Aorta (tissue), 5 donors: Measurements from ENCODE around the gene JPT2. TPM values are rescaled to one million over a fixed set of nuclear protein-coding genes. Genes with fewer than 3 reads are reported as not detected.

Experiments used
- ATAC-seq: fragments of 200-7000 bp; cut with Tn5 transposase; one replicate; pipeline ENCODE4 v1.9.1; 2022; ENCODE audit warnings: moderate library complexity; ENCODE audit not compliant: low FRiP score
- DNase-seq, 2 donors: peaks; one replicate each; pipeline ENCODE4 v3.0.0-alpha.2; 2020
- H3K27ac ChIP-seq, 2 donors: one replicate each; pipeline ENCODE4 v1.5.1; 2013; ENCODE audit warnings: low read length in 2 of 2, mild to moderate bottlenecking in 2 of 2, moderate library complexity in 2 of 2, control low read depth in 1 of 2, inconsistent platforms in 1 of 2, low read depth in 1 of 2
- H3K27me3 ChIP-seq, 2 donors: one replicate each; pipeline ENCODE4 v1.6.1; 2013; ENCODE audit warnings: control low read depth in 1 of 2, low read length in 1 of 2, mild to moderate bottlenecking in 1 of 2, moderate library complexity in 1 of 2; ENCODE audit not compliant: insufficient read depth in 2 of 2, control insufficient read depth in 1 of 2
- H3K36me3 ChIP-seq, 2 donors: one replicate each; pipeline ENCODE4 v1.6.1; 2013; ENCODE audit warnings: control low read depth in 1 of 2, low read length in 1 of 2, mild to moderate bottlenecking in 1 of 2; ENCODE audit not compliant: insufficient read depth in 2 of 2, control insufficient read depth in 1 of 2
- H3K4me1 ChIP-seq, 2 donors: one replicate each; pipeline ENCODE4 v1.6.1; 2013; ENCODE audit warnings: low read length in 2 of 2, control low read depth in 1 of 2, mild to moderate bottlenecking in 1 of 2, moderate library complexity in 1 of 2; ENCODE audit not compliant: insufficient read depth in 2 of 2, control insufficient read depth in 1 of 2
- H3K4me3 ChIP-seq, 2 donors: one replicate each; pipeline ENCODE4 v1.5.1; 2013; ENCODE audit warnings: low read length in 2 of 2, control low read depth in 1 of 2, mild to moderate bottlenecking in 1 of 2
- H3K9me3 ChIP-seq: one replicate; pipeline ENCODE4 v1.6.1; 2013; ENCODE audit warnings: mild to moderate bottlenecking, low read length; ENCODE audit not compliant: control insufficient read depth
- WGBS, 2 donors: extraction: QIAGEN DNeasy Blood & Tissue Kit; methylation state at CpG; one replicate each; pipeline ENCODE4 v1.1.7; 2013; 5-methylcytosine and 5-hydroxymethylcytosine counted together
- intact Hi-C, 2 donors: fragments of 100-400 bp; cut with DNase I; formaldehyde crosslinking; loops; one replicate each; pipeline versions ENCODE4 v1.14.2 to v1.15.0; 2022
- long read RNA-seq, 2 donors: library from polyadenylated mRNA; unstranded; transcript quantifications; one replicate each; pipeline ENCODE4 v2.0.0, GENCODE V29; 2020 to 2021
- polyA plus RNA-seq, 2 donors: library from polyadenylated mRNA; stranded (reverse); fragments of 200-250 nt; gene quantifications; one replicate each; pipeline ENCODE4 v1.2.3, GENCODE V29; 2013
- total RNA-seq, 2 donors: library from RNA; stranded (reverse); fragmentation: NEBNext Ultra II Directional; extraction: Animal tissue kit (Norgen Biotek cat#: 25700); gene quantifications; one replicate each; pipeline ENCODE4 v1.2.1, GENCODE V29; 2021
- donor health status: healthy with polysubstance abuse.
- donor health status: Bipolar disorder and iron deficiency.
- donor health status: DM: no; HTN: no; CAD: no.
- donor health status: DM: no; HTN: no; CAD: no.
- donor health status: DM: yes; HTN: yes; CAD: no.

JPT2 gene, protein sequence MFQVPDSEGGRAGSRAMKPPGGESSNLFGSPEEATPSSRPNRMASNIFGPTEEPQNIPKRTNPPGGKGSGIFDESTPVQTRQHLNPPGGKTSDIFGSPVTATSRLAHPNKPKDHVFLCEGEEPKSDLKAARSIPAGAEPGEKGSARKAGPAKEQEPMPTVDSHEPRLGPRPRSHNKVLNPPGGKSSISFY
- total RNA-seq (10 to 100 TPM; 28.3 to 30.8 TPM), polyA plus RNA-seq (10 to 100 TPM; 14.2 to 15.7 TPM)
- long read RNA-seq, donor 1, partial matches to known transcripts: 1 of 9 reads
- long read RNA-seq, donor 1, other reads (novel, unspliced or antisense): 8 of 9 reads
- long read RNA-seq, donor 2, partial matches to known transcripts: 1 of 6 reads
- long read RNA-seq, donor 2, other reads (novel, unspliced or antisense): 2 of 6 reads

DNA sequence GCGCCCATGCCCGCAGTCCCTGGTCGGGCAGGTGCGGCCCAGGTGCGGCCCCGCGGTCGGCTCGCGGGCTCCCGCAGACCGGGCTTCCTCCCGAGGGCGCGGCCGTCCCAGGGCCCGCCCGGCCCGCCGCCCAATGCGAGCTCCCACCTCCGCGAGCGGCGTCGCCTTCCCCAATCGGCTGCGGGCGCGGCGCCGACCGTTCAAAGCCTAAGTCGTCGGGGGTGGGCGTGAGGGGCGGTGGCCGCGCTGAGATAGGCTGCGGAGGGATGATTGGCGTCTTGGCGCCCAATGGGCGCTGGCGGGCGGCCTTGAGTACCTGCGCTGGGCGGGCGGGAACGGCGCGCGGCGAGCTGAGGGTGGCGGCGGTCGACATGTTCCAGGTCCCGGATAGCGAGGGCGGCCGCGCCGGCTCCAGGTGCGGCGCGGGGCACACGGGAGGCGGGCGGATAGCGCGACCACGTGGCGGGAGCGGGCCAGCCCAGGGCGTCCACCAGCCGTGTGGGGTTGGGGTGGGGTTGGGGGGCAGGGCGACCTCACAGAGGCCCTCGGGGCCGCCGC lies at the start of gene JPT2:
TSS of gene JPT2 (plus strand) at position 338 of the 558 bp plus-strand sequence. CDS start at position 372, 34 bp downstream.
- peak; percentile 97 to 98 for DNase-seq
- Histone ChIP-seq H3K4me1 (no peaks in the 10 kb centered on the region), H3K9me3 (no peaks in the 10 kb centered on the region), H3K4me3 (peak within 1 kb of the TSS; percentile 64 to 67), H3K27me3 (no peaks in the 10 kb centered on the region), H3K27ac (no peak within 1 kb of the TSS), H3K36me3 (peaks cover 0 to 4% of the 10 kb centered on the region in 2 donors)
- 0% methylated on average over 63 to 79 of the region's 79 CpGs for WGBS, 2 donors
- intact Hi-C loops: loop anchor here in 1 of 2 donors (10.0 kb wide), 1 partner anchor 63 kb away; the partner anchor contains the start of genes CRAMP1 and IFT140
- peak; percentile 96 for ATAC-seq

DNA sequence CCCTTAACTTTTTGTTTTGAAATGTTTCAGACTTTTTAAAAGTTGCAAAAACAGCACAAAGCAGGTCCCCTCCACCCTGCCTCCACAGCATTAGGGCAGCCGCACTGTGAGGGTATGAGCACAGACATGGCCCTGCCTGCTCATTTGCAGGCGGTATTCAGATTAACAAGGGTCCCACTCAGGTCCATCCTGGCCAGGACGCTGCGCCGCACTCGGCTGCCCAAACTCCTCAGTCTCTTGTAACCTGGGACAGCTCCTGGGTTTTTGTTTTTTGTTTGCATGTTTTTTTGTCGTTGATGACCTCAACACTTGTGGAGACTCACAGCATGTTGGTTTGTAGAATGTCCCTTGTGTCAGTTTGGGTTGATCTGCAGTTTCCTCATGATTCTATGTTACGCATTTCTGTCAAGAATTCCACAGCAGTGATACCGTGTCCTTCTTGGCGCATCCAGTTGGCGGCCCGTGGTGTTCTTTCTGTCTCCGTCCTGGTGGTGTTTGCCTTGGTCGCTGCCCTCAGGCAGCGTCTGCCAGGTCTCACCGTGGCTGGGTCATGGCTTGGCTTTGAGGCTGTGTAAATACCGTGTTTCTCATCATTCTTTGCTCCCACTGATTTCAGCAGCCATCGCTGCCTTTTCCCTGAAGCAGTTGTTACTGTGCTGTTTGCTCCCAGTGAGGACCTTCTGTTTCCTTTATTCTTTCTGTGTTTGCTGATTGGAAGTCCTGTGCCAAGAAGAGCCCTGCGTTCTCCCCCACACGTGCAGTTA lies 47.4 kb upstream of the JPT2 start:
- no peaks in the 10 kb centered on the region for H3K4me1 ChIP-seq
- no peak overlapping the region for H3K27ac ChIP-seq
- peaks cover 0 to 2% of the 10 kb centered on the region in 2 donors for H3K36me3 ChIP-seq
- H3K9me3 ChIP-seq: no peaks in the 10 kb centered on the region
- ATAC-seq (no peak), DNase-seq (no peak)
- intact Hi-C loops: no loop called here
- 77 to 79% methylated on average over 20 of the region's 20 CpGs for WGBS, 2 donors
- no peaks in the 10 kb centered on the region for H3K27me3 ChIP-seq
- no peak overlapping the region for H3K4me3 ChIP-seq

DNA sequence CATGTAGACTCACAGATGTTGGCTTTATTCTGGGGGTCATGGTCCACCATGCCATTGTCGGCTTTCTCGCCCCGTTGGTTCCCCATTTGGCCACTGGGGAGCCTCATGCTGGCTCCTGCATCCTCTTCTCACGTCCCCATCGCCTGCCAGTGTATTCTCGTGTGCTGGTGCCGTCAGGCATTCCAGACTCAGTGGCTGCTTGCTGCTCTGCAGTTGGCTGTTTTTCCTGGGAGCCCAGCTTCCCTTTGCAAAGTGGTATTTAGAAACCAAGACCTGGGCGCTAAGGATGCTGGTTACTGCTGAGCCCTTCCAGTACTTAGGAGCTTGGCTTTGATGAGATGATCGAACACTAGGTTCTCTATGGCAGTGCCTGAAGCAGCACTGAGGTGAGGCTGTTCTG lies 46.8 kb upstream of the JPT2 start:
- ATAC-seq (no peak), DNase-seq (no peak)
- intact Hi-C loops: no loop called here
- H3K27ac ChIP-seq: no peak overlapping the region
- H3K4me1 ChIP-seq: no peaks in the 10 kb centered on the region
- H3K4me3 ChIP-seq: no peak overlapping the region
- 79 to 82% methylated on average over 9 of the region's 9 CpGs for WGBS, 2 donors
- no peaks in the 10 kb centered on the region for H3K9me3 ChIP-seq
- no peaks in the 10 kb centered on the region for H3K27me3 ChIP-seq
- H3K36me3 ChIP-seq: peaks cover 0 to 2% of the 10 kb centered on the region in 2 donors

DNA sequence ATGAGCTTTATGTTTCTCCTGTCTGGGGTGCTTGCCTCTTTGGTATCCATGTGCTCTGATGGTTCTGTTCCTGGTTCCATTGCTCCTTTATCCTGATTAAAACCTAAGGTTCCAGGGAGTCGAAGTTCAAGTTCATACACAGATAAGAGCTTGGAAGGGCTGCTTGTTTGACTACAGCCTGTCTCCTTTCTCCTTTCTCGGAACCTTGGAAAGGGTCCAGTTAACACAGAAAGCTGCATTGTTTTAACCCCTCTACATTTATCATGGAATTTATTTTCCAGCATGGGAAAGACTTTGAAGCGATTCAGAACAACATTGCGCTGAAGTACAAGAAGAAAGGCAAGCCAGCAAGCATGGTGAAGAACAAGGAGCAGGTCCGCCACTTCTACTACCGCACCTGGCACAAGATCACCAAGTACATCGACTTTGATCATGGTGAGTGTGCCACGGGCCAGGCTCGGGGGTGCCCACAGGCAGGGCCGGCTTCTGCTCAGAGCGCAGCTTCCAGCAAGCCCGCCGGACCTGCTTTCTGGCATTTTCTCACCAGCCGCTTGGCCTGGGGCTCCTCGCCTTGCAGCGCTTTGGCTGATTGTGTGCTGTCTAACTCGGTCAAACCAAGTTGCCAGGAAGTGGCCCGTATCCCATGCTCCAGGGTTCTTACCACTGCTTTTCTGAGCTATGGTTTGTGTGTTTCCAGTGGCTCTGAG lies 46.0 kb upstream of the JPT2 start:
- WGBS, 2 donors: 80 to 82% methylated on average over 18 of the region's 18 CpGs
- Histone ChIP-seq H3K4me1 (no peaks in the 10 kb centered on the region), H3K27me3 (no peaks in the 10 kb centered on the region), H3K36me3 (peaks cover 0 to 2% of the 10 kb centered on the region in 2 donors), H3K27ac (no peak overlapping the region), H3K4me3 (no peak overlapping the region), H3K9me3 (no peaks in the 10 kb centered on the region)
- intact Hi-C loops: no loop called here
- no peak for ATAC-seq
- DNase-seq: no peak

DNA sequence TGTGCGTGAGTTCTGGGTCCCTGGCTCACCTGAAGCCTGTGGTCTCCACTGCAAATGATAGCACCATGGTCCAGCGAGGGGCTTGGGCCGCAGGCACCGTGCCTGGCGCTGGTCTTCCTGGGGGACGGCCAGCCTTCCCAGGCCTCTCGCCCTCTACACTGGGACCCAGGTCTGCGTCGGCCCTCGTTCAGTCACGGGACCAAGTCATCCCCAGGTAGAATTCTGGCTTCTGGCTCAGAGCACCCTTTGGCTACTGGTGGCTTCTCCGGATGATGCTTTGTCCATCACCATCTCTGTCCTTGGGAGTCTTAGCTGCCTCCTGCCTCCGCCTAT lies 45.5 kb upstream of the JPT2 start:
- DNase-seq (no peak), ATAC-seq (no peak)
- intact Hi-C loops: no loop called here
- Histone ChIP-seq H3K4me1 (no peaks in the 10 kb centered on the region), H3K27me3 (no peaks in the 10 kb centered on the region), H3K9me3 (no peaks in the 10 kb centered on the region), H3K36me3 (peaks cover 0 to 2% of the 10 kb centered on the region in 2 donors), H3K4me3 (no peak overlapping the region), H3K27ac (no peak overlapping the region)
- 93% methylated on average over 13 of the region's 13 CpGs for WGBS, 2 donors

DNA sequence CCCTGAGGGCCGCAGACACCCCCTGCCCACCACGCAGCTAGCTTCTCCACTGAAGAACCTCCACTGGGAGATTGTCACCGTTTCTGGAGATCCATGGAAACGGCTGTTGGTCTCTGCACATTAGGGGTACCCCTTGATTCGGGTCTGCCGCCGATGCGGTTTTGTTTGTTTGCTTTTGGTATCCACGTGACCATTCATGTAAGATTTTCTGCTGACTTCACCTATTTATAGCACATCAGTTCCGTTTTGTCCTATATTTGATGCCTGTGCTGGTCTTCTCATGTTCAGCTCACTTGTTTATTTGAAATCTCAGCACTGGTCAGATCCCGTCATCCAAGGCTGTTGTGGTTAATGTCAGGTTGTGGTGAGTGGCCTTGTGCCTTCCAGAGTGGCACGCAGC lies 44.8 kb upstream of the JPT2 start:
- DNase-seq (no peak), ATAC-seq (no peak)
- H3K27me3 ChIP-seq: no peaks in the 10 kb centered on the region
- H3K4me1 ChIP-seq: no peaks in the 10 kb centered on the region
- intact Hi-C loops: no loop called here
- peaks cover 0 to 2% of the 10 kb centered on the region in 2 donors for H3K36me3 ChIP-seq
- no peak overlapping the region for H3K4me3 ChIP-seq
- WGBS, 2 donors: 87 to 89% methylated on average over 12 of the region's 12 CpGs
- H3K9me3 ChIP-seq: no peaks in the 10 kb centered on the region
- no peak overlapping the region for H3K27ac ChIP-seq

DNA sequence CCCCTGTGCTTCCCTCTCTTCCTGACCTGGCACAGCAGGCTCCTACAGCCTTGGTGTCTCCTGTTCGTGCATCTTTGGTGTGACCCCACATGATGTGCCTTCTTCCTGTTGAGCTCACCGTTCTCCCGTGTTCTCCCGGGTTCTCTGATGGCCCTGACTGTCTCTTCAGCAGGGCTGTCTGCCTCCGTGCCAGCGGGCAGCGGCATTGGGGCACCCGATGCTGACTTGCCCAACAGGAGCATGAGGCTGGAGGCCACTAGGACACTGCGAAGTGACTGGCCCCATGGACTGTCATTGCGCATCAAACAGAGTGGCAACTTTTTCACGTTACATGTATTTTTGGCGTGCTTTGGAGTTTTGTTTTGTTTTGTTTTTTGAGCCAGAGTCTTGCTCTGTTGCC lies 43.5 kb upstream of the JPT2 start:
- Histone ChIP-seq H3K36me3 (peaks cover 0 to 5% of the 10 kb centered on the region in 2 donors), H3K4me1 (no peaks in the 10 kb centered on the region), H3K27me3 (no peaks in the 10 kb centered on the region), H3K9me3 (no peaks in the 10 kb centered on the region), H3K4me3 (no peak overlapping the region), H3K27ac (no peak overlapping the region)
- 95 to 97% methylated on average over 12 of the region's 12 CpGs for WGBS, 2 donors
- DNase-seq (no peak), ATAC-seq (no peak)
- intact Hi-C loops: no loop called here

DNA sequence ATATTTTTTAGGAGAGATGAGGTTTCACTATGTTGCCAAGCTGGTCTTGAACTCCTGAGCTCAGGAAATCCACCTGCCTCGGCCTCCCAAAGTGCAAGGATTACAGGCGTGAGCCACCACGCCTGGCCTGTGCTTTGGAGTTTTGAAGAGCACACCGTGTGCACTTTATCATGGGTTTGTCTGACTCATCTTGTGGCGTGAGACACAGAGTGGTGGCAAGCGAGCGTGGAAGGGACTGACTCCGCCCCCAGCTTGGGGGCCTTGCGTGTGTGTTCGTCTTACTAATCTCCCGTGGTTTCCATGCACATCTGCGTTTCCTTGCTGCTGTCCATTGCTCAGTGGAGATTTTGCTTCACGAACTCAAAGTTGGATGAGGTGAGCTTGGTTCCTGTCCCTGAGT lies 43.0 kb upstream of the JPT2 start:
- WGBS, 2 donors: 94 to 96% methylated on average over 13 of the region's 13 CpGs
- Histone ChIP-seq H3K9me3 (no peaks in the 10 kb centered on the region), H3K36me3 (peaks cover 2 to 7% of the 10 kb centered on the region in 2 donors), H3K27ac (no peak overlapping the region), H3K27me3 (no peaks in the 10 kb centered on the region), H3K4me3 (no peak overlapping the region), H3K4me1 (no peaks in the 10 kb centered on the region)
- no peak for ATAC-seq
- intact Hi-C loops: no loop called here
- no peak for DNase-seq
